T1000 (cell line): Measurements from ENCODE around the gene ARHGEF17.
"Not testable (repeated sequence)": the region's sequence is repeated elsewhere in the genome, so short reads cannot be mapped to it uniquely, and the experiment has no call there.

Experiments used
- DNase-seq: peaks from one replicate; lab custom pipeline; 2025; ENCODE audit warnings: mixed read lengths; lab: John Stamatoyannopoulos, UW

Gene ARHGEF17, protein sequence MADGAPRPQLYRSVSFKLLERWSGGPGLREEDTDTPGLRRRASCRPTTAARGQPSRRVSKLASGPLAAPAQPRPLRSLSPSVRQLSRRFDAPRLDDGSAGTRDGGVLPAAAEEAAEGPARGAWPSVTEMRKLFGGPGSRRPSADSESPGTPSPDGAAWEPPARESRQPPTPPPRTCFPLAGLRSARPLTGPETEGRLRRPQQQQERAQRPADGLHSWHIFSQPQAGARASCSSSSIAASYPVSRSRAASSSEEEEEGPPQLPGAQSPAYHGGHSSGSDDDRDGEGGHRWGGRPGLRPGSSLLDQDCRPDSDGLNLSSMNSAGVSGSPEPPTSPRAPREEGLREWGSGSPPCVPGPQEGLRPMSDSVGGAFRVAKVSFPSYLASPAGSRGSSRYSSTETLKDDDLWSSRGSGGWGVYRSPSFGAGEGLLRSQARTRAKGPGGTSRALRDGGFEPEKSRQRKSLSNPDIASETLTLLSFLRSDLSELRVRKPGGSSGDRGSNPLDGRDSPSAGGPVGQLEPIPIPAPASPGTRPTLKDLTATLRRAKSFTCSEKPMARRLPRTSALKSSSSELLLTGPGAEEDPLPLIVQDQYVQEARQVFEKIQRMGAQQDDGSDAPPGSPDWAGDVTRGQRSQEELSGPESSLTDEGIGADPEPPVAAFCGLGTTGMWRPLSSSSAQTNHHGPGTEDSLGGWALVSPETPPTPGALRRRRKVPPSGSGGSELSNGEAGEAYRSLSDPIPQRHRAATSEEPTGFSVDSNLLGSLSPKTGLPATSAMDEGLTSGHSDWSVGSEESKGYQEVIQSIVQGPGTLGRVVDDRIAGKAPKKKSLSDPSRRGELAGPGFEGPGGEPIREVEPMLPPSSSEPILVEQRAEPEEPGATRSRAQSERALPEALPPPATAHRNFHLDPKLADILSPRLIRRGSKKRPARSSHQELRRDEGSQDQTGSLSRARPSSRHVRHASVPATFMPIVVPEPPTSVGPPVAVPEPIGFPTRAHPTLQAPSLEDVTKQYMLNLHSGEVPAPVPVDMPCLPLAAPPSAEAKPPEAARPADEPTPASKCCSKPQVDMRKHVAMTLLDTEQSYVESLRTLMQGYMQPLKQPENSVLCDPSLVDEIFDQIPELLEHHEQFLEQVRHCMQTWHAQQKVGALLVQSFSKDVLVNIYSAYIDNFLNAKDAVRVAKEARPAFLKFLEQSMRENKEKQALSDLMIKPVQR (N-terminal part only)

DNA sequence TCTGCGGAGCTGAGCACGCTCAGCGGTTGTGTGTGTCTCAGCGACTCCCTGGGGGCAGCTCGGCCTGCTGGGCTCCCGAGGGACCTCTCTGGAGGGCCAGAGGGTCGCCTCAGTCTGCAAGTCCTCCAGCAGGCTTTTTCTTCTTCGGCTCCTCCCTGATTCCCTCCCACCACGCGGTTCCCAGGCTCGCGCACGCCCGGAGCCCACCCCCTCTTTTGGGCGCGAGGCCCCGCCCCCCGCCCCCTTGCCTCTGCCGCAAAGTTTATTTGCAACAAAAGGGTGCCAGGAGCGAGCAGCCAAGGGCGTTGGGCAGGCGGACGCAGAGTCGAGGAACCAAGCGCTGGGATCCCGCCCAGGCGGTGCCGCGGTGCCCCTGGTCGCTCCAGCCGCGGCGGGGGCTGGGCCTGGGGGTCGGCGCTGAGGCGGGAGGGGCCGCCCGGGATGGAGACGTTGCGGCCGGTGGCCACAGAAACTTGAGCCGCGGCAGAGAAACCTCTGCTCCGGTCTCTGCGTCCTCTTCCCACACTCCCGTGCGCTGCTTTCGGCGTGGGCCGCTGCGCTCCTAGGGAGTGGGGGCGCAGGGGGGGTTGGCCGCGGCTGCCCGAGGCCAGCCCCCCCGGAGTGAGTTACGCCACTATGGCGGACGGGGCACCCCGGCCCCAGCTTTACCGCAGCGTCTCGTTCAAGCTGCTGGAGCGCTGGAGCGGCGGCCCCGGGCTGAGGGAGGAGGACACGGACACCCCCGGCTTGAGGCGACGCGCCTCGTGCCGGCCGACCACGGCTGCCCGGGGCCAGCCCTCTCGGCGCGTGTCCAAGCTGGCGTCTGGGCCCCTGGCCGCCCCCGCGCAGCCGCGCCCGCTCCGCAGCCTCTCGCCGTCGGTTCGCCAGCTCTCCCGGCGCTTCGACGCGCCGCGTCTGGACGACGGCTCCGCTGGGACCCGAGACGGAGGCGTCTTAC lies at the start of gene ARHGEF17:
TSS of gene ARHGEF17 (plus strand) at position 274 of the 958 bp plus-strand sequence. CDS start at position 637, 363 bp downstream.
- no peak for DNase-seq

DNA sequence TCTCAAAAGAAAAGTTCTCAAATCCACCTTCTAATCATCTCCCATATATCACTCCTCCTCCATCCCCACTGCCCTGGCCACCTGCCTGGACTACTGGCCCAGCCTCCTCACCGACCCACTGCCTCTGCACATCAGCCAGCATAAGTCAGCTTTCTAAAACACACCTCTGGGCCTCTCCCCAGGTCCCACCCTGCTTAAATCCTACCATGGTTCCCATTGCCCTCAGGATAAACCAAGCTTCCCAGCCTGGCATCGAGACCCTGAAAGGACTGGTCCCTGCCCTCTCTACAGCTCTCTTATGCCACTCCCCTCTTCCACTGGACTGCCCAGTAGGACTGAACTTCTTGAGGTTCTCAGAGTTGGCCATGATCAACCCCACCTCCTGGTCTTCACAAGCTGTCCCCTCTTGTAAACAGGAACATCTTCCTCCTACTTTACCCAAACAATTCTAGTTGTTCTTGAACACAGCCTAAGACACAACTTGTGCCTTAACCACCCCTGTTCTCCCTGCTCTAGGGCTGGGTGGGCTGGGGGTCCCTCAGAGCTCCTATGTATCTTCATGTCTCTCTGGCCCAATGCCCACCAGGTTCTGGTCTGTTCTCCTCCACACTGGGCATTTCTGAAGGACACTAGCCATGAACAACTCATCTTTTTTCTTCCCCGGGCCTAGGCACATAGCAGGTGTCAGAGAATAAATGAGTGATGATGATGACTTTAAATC lies 48.5 kb upstream of the ARHGEF17 start:
- DNase-seq: no peak

DNA sequence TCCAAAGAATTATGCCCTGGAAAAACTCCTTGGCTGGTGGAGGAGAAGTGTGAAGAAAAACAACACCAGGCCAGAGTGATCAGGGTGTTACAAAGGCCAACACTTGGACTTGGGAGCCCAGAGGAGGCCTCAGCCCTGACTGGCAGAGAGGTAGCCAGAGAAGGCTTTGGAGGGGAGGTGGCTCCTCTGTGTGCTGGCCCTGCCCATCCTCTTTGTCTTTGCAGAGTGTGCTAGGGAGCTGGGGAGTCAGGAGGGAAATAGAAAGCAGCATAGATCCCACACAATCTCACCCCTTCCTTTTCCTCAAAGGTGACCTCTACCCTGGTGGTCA lies 48.0 kb upstream of the ARHGEF17 start:
- DNase-seq: no peak

DNA sequence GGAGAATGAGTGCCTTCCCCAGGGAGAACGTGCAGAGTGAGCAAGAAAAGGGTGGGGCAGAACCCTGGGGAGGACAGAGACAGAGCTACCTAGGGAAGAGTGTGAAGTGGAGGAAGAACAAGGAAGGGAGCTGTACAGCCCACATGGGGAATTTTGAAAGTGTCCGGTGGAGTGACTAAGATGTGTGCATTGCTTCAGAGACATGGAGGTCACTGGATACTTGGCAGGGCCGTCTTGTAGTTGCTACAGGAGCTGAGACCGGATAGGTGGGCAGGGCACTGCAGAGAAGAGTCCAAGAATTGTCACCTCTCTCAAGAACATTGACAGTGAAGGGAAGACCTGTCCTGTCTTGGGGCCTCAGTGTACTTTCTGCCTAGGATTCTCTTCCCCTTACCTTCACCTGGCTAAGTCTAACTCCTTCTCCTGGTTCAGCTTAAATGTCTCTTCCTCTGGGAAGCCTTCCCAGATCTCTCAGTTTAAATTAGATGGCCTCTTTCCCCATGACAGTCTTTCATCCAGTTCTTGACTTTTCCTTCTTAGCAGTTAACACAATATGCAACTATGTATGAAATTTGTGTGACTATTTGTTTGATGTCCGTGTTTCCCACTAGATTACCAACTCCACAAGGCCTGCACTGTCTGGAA lies 45.1 kb upstream of the ARHGEF17 start:
- DNase-seq: no peak

DNA sequence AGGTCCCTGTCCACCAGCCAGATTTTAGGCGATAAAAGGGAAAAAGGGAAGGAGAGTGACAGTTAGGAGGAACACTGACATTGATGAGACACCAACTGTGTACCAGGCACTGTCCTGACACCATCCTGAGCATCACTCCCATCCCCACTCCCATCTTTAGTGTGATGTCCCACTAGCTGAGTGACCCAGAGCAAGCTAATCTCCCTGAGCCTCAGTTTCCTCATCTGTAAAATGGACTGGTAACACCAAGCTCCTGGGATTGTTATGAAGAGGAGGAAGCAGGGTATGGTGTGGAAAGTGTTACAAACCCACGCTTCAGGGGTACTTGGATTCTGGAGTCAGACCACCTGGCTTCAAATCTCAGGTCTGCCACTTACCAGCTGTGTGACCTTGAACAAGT lies 44.4 kb upstream of the ARHGEF17 start:
- no peak for DNase-seq

DNA sequence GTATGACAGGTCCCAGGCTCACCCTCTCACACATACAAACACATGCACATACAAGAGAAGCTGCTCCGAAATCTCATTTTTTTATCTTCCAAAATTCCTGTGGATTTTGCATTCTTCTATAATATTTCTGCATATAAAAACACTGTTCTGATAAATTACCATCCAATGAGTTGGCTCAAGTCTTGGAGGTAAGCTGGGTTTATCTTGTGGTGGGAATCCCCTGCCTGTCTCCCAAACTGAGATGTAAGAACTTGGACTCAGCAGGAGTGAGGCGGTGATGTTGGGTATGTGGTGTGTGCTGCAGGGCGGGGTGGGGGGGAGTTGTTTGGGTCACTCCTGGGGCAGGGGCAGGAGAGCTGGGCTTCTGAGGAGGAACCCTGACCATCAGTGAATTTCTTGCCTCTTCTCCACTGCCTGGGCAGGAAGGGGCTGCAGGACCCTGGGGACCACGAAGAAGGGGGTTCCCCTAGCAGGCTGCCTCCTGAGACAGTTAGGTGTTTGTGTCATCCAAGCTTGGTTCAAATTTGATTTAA lies 42.7 kb upstream of the ARHGEF17 start:
- no peak for DNase-seq

DNA sequence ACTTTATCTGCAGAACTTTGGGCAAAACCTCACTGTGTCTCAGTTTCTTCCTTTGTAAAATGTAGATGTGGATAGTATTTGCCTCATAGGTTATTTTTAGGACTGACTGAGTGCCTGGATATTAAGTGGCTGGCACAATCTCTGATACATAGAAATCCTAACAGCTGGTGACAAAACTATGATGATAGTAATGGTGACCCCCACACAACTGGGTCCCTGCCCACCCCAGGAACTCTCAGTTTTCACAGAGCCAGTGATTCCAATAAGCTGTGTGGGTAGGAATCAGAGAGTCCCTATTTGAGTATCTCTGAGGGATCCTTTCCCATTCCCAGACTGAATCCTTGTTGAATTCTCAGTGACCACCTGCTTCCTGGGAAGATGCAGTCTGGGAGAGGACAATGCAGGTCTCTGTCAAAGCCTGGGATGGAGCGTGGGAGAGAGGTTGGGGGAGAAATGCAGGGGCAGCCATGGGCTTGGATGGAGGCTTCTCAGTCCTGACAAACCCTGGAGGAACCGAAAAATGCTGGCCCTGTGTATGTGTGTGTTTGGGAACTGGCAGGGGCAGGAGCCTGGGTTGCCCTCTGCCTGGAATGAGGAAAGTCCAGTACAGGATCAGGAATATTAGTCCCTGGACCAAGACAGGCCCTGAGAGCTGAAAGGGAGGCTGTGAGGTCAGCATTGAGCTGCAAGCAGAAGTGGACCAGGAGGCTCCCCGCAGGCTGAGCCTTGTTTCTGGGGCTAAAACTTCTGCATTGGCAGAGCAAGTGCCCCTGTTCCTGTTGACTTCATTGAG lies 42.0 kb upstream of the ARHGEF17 start:
- no peak for DNase-seq

DNA sequence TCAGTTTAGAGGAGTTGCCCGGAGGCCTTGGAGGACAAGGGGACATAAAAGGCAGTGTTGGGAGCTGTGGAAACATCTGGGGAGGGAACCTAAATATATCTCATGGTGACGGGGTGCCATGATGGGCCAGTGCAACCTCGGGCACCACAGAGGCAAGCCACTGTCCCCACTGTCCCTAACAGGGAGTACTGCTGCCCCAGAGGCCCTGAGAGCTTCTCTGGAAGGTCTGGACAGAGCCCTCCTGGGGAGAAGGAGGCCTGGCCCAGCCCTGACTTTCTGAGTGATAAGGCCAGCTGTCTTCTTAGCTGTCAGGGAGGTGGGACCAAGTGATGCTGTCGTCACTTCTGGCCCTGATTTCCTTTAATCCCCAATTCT lies 41.4 kb upstream of the ARHGEF17 start:
- no peak for DNase-seq

DNA sequence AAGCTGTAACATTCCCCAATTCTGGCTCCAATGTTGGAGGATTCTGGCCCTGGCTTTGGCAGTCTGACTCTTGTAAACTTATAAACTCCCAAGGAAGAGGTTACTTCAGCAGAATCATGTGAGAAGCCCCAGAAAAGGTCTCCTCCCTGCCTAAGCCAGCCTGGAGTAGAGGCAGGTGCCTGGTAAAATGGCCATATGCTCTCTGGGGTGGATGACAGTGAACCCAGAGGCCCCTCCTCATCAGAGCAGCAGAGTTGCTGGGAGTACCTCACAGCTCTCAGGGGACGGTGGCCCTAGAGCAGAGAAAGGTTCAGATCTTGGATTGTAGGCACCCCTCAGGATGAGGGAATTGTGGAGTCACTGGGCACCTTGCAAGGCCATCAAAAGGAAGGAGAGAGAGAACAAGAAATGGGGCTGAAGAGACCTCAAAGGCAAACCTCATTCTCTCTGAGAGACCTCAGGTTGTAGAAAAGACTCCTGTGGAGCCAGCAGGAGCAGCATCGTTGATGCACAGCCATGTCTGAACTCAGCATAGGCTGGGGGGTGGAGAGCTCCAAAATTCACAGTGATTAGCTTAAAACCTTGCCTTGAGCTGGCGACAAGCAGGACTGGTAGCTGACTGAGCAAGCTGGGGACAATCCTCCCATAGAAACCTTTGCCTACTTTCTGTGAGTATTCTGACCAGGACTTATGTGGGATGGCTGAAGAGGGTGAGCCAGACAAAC lies 40.8 kb upstream of the ARHGEF17 start:
- DNase-seq: no peak

DNA sequence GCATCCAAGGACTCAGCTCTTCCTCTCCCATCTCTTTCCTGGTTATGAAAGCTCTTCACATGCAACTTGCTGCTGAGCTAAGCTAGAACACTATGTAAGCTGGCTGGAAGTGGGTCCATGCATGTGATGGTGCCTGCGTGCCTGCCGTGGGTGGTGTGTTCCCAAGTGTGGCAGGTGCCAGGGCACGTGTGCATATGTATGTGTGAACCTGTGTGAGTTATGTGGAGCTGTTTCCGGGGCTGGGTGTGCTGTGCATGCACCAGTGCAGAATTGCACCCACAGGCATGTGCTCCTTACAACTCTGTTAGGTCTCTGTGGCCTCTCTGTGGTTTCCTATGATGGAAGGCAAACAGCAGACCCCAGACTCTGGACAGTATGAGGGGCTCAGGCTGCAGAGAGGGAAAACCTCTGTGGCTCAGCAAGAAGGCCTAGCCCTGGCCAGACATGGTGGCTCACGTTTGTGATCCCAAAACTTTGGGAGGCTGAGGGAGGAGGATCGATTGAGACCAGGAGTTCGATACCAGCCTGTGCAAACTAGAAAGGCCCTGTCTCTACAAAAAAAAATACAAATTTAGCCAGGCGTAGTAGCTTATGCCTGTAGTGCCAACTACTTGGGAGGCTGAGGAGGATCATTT lies 40.1 kb upstream of the ARHGEF17 start:
- DNase-seq: no peak

DNA sequence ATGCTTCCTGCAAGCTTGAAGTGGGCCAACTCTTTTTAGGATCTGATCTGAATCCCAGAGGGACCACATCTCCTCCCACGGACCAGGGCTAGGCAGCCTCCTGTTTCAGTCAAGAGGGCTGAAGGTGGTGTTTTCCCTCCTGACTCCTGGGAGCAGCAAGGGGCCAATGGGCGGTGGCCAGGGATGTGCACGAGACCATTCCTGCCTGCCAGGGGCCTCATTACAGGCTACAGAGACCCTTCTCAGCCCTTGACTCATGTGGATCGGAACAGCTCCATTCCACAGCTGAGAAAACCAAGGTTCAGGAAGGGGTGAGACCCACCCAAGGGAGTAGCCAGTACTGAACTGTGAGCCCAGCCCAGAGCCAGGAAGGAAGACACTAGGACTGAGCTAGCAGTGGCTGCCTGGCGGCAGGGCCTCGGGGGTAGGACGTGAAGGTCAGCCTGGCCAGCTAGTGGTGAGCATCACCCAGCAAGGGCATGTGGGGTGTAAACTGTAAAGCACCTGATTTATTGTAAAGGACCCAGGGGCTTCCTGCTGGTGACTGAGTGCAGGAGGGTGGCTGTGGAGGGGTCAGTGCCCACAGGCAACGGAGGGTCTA lies 39.3 kb upstream of the ARHGEF17 start:
- DNase-seq: no peak

DNA sequence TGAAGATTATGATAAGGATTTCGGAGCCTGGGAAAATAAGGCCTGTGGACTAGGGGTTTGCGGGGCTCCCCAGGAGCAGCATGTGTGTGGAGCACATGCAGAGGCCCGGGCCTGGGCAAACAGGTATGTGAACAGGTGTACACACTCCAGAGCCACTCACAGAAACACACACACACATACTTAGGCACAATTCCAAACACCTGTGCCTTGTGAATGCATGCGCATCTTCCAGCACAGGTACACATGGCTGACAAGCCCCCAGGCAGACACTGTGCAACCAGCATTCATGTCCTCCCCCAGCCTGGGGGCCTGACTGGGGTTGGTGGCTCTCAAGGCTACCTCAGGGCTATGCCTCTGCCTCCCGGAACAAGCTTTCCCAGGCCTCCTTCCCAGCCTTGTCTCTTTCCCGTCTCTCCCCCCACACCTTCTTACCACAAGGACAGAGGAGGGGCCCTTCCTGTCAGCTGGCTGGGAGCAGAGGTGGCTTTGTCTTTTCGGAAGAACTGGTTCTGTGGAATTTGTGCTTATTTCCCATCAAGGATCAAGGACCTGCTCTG lies 38.5 kb upstream of the ARHGEF17 start:
- no peak for DNase-seq

DNA sequence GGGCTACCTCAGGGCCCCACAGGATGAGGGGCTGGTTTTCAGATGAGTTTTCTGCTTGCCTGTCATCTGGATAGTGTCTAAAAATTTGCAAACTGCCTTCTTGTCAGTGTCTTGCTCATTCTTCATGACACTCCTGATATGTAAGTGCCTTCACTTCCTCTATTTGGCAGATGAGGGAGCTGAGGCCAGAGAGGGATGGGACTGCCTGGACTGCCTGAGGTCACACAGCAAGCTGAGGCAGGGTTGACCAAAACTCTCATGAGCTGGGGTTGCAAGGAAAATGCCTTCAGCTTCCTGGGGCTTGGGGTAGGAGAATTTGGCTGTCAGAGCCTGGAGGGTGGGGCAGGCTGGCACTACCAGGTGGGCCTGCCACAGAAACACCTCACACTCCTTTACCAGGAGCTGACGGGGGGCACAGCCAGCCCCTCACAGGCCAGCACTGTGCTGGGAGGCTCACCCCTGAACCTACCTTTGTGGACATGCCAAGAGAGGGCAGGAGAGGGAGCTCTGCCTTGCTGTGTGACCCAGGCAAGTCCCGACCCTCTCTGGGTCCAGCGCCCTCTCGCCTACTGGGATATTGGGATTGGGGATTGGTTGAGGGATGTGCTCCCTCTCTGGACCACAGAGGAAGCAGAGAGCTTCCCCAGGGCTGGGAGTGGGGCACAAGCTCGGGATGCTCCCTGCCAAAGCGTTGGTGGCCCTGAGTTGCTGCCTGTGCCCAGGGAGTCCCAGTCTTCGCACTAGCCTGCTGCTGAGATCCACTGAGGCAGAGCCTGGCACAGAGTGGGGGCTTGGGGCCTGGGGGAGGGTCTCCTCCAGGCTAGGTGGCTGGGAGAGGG lies 37.8 kb upstream of the ARHGEF17 start:
- no peak for DNase-seq

DNA sequence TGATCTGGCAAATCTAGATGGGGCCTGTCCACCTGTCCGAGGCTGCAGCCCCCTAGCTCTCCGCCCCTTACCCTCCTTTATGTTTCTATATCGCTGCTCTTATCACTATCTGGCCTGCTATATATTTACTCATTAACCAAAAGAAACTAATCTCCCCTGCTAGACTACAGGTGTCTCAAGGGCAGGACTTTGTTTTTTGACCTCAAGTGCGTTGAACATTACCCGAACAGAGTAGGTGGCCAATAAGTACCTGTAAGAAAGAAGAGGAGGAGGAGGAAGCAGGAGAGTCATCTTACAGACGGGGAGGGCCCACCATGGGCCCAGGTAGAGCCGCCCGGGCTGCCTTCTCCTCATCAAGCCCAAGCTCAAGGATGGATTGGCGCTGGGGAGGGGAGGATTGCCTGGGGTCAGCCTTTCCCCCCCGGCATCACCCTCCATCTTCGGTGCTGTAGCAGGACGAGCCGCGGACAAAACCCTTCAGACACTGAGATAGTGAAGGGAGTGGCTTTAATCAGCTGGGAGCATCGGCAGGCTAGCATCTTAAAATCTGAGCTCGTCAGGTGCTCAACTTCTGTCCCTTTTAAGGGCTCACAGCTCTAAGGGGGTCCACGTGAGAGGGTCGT lies 37.1 kb upstream of the ARHGEF17 start:
- DNase-seq: no peak

DNA sequence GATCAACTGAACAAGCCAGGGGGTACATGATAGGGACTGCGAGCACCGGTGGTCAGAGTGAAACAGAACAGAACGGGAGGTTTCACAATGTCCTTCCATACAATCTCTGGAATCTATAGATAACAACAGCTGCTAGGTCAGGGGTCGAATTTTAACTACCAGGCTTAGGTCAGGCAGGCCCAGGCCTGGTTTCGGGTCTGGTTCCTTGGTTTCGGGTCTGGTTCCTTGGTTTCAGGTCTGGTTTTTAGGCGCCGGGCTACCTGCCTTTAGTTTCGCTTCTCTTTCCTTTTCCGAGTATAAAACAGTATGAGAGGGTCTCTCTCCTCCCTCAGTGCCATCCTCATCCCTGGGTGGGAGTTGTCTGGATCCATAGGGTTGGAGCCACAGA lies 36.6 kb upstream of the ARHGEF17 start:
- DNase-seq: not testable (repeated sequence)
